PC-3 (cell line): Measurements from ENCODE around the gene FARS2. TPM values are rescaled to one million over a fixed set of nuclear protein-coding genes. Genes with fewer than 3 reads are reported as not detected.

Experiments
- ATAC-seq: fragments of 200-7000 bp; cut with Tn5 transposase; 2 replicates; pipeline ENCODE4 v1.9.1; 2020; ENCODE audit warnings: mild to moderate bottlenecking, moderate library complexity
- BruUV-seq: library from RNA; stranded (reverse); fragments of 400-500 nt; replicated peaks from 2 replicates; lab custom pipeline; 2021; lab: Mats Ljungman, UMichigan
- CTCF ChIA-PET: fragments of 300-600 bp; sonication (Branson Sonifier 250); formaldehyde crosslinking; loops from one replicate; lab custom pipeline; 2022; ENCODE audit warnings: antibody characterized with exemption; lab: Charles Lee
- POLR2A ChIA-PET: fragments of 300-600 bp; sonication (Branson Sonifier 250); formaldehyde crosslinking; loops from one replicate; lab custom pipeline; 2022; ENCODE audit warnings: antibody characterized with exemption; ENCODE audit not compliant: unreplicated experiment; lab: Charles Lee
- DNase-seq: peaks from one replicate; pipeline ENCODE4 v3.0.0-alpha.2; 2015
- H2AFZ ChIP-seq: fragments of 300-600 bp; sonication (generic); 2 replicates; pipeline ENCODE4 v1.6.0; 2016; ENCODE audit warnings: antibody characterized with exemption, low read length
- H3F3A ChIP-seq: fragments of 300-600 bp; sonication (generic); one replicate; pipeline ENCODE4 v1.6.0; 2017; ENCODE audit warnings: antibody characterized with exemption, low read length, control low read depth, mild to moderate bottlenecking; ENCODE audit not compliant: unreplicated experiment
- H3K27ac ChIP-seq: fragments of 300-600 bp; sonication (generic); 2 replicates; pipeline ENCODE4 v1.5.1; 2016; ENCODE audit warnings: mild to moderate bottlenecking, low read length
- H3K27me3 ChIP-seq: fragments of 300-600 bp; sonication (generic); 2 replicates; pipeline ENCODE4 v1.6.1; 2016; ENCODE audit warnings: low read length, mixed read lengths
- H3K36me3 ChIP-seq: fragments of 300-600 bp; sonication (generic); 2 replicates; pipeline ENCODE4 v1.6.1; 2016; ENCODE audit warnings: low read depth, mixed run types, low read length, mixed read lengths
- H3K4me1 ChIP-seq: fragments of 300-600 bp; sonication (generic); 2 replicates; pipeline ENCODE4 v1.5.1; 2016; ENCODE audit warnings: low read length; ENCODE audit not compliant: insufficient read depth
- H3K4me2 ChIP-seq: fragments of 300-600 bp; sonication (generic); 2 replicates; pipeline ENCODE4 v1.6.0; 2016; ENCODE audit warnings: low read length
- H3K4me3 ChIP-seq: fragments of 300-600 bp; sonication (generic); 2 replicates; pipeline ENCODE4 v1.5.1; 2016; ENCODE audit warnings: mild to moderate bottlenecking, low read length, mixed read lengths
- H3K79me2 ChIP-seq: fragments of 300-600 bp; sonication (generic); 2 replicates; pipeline ENCODE4 v1.6.1; 2017; ENCODE audit warnings: low read length, mixed read lengths
- H3K9ac ChIP-seq: fragments of 300-600 bp; sonication (generic); 2 replicates; pipeline ENCODE4 v1.6.0; 2016; ENCODE audit warnings: mild to moderate bottlenecking, low read length
- H3K9me2 ChIP-seq: fragments of 300-600 bp; sonication (generic); replicated peaks from 2 replicates; pipeline ENCODE4 v1.6.1; 2016; ENCODE audit warnings: mixed run types, low read length, mixed read lengths
- H3K9me3 ChIP-seq: fragments of 300-600 bp; sonication (generic); 2 replicates; pipeline ENCODE4 v1.6.1; 2016; ENCODE audit warnings: low read length, mixed read lengths
- H4K20me1 ChIP-seq: fragments of 300-600 bp; sonication (generic); 2 replicates; pipeline ENCODE4 v1.6.1; 2016; ENCODE audit warnings: low read length, mixed read lengths
- EZH2 ChIP-seq: fragments of 300-600 bp; sonication (generic); IDR thresholded peaks from one replicate; pipeline ENCODE4 v1.6.1; 2017; ENCODE audit warnings: antibody characterized with exemption, mild to moderate bottlenecking, low read length; ENCODE audit not compliant: unreplicated experiment
- EZH2phosphoT487 ChIP-seq: fragments of 300-600 bp; sonication (generic); IDR thresholded peaks from 2 replicates; pipeline ENCODE4 v1.6.1; 2018; ENCODE audit warnings: mild to moderate bottlenecking, antibody characterized with exemption, low read length, borderline replicate concordance
- intact Hi-C: fragments of 100-400 bp; cut with micrococcal nuclease; formaldehyde crosslinking; loops from 2 replicates; pipeline ENCODE4 v1.9.0; 2023
- total RNA-seq: library from RNA; depleted of rRNA; stranded (reverse); fragments of >200 nt; gene quantifications from 2 replicates; pipeline ENCODE4 v1.2.3, GENCODE V29; 2014
- TF ChIP-seq, protein P1 (sequence below): fragments of 300-600 bp; sonication (generic); conservative IDR thresholded peaks from 2 replicates; pipeline ENCODE4 v1.5.1; 2017; ENCODE audit warnings: antibody characterized with exemption, low read depth, mild to moderate bottlenecking, low read length

The FARS2 gene
- total RNA-seq, 1 experiment from 2014 or later: 23.0 TPM

DNA sequence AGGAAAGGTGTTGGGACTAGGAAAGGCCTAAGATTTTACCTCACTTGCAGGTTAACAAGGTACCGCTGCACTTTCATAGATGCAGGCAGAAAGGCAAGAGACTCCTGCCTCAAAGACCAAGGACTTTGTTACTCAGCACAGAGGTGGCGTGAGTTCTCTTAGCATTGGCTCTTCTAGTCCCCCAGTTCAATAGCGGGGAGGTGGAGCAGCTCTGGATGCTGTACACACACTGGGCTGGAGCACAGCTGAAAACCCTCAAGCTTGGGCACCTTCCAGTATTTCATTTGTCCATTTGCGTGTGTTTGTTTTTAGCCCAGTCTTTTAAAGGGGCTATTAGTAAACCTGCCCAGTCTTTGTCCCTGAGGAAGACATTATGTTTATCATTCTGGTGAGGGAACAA lies 345.2 kb downstream of the FARS2 start:
- Histone ChIP-seq H2AFZ (no peak overlapping the region), H3K4me3 (no peak overlapping the region), H3K4me2 (no peak overlapping the region), H3K79me2 (no peaks in the 10 kb centered on the region), H3K9ac (no peak overlapping the region), H3K27ac (no peak overlapping the region), H3K9me2 (no peaks in the 10 kb centered on the region), H3K9me3 (no peaks in the 10 kb centered on the region), H3K36me3 (no peaks in the 10 kb centered on the region), H3K4me1 (no peaks in the 10 kb centered on the region), H3K27me3 (no peaks in the 10 kb centered on the region), H3F3A (no peaks in the 10 kb centered on the region), H4K20me1 (no peaks in the 10 kb centered on the region)
- ChIA-PET CTCF (no interaction called here), POLR2A (interaction anchor here (0.6 kb wide), 1 partner anchor 402 kb away, joined by 9 read pairs; no protein-coding TSS in a partner anchor)
- DNase-seq (no peak), ATAC-seq (no peak)
- TF ChIP-seq EZH2phosphoT487 (no peak), EZH2 (no peak)
- TF ChIP-seq, protein P1, sequence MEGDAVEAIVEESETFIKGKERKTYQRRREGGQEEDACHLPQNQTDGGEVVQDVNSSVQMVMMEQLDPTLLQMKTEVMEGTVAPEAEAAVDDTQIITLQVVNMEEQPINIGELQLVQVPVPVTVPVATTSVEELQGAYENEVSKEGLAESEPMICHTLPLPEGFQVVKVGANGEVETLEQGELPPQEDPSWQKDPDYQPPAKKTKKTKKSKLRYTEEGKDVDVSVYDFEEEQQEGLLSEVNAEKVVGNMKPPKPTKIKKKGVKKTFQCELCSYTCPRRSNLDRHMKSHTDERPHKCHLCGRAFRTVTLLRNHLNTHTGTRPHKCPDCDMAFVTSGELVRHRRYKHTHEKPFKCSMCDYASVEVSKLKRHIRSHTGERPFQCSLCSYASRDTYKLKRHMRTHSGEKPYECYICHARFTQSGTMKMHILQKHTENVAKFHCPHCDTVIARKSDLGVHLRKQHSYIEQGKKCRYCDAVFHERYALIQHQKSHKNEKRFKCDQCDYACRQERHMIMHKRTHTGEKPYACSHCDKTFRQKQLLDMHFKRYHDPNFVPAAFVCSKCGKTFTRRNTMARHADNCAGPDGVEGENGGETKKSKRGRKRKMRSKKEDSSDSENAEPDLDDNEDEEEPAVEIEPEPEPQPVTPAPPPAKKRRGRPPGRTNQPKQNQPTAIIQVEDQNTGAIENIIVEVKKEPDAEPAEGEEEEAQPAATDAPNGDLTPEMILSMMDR: no peak
- BruUV-seq: no TSS peak
- intact Hi-C loops: no loop called here

DNA sequence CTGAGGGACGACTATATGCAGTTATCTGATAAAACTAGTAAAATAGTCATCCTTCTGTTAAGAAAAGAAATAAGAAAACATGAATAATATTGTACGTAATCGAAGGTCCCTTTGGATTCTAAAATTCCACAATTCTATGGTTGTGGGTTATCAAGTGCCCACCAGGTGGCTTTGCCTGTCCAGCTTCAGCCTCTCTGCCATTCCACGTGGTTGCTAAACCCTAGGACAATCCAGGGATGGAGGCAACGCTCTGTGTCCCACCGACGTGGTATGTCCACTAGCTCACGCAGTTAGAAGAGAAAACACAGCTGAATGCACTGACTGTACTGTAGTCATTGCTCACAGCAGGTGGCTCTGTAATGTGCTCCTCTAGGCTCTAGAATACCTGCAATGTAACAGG lies 349.3 kb downstream of the FARS2 start:
- no peak overlapping the region for H3K4me2 ChIP-seq
- no peaks in the 10 kb centered on the region for H3K4me1 ChIP-seq
- H3F3A ChIP-seq: no peaks in the 10 kb centered on the region
- H3K9ac ChIP-seq: no peak overlapping the region
- H3K79me2 ChIP-seq: no peaks in the 10 kb centered on the region
- H4K20me1 ChIP-seq: no peaks in the 10 kb centered on the region
- H3K9me2 ChIP-seq: no peaks in the 10 kb centered on the region
- no peak for DNase-seq
- H3K36me3 ChIP-seq: no peaks in the 10 kb centered on the region
- no peaks in the 10 kb centered on the region for H3K9me3 ChIP-seq
- H2AFZ ChIP-seq: no peak overlapping the region
- ChIA-PET POLR2A (no interaction called here), CTCF (no interaction called here)
- H3K4me3 ChIP-seq: no peak overlapping the region
- no peaks in the 10 kb centered on the region for H3K27me3 ChIP-seq
- no TSS peak for BruUV-seq
- H3K27ac ChIP-seq: no peak overlapping the region
- no peak for ATAC-seq
- TF ChIP-seq, protein P1: peak; percentile 34; the same call in 1 of the 2 replicates
- TF ChIP-seq EZH2phosphoT487: no peak
- intact Hi-C loops: no loop called here

DNA sequence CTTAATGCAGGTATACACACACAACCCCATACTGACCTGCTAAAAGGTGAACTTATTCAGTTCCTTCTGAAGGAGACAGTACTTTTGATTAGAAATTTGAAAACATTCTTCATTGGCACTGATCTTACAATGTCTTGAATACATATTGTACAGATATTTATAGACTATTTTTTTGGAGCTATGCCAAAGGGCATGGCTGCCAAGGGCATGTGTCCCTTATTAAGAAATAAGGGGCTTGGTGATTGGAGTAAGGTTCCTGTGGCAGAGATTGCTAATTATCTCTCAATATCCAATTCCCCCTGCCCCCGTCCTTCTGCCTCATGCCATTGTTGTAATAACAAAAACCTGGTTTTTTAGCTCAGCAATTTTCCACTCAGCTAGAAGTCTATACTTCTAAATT lies 355.9 kb downstream of the FARS2 start:
- H2AFZ ChIP-seq: no peak overlapping the region
- no peak overlapping the region for H3K4me2 ChIP-seq
- POLR2A ChIA-PET: no interaction called here
- no peaks in the 10 kb centered on the region for H3K4me1 ChIP-seq
- DNase-seq (no peak), ATAC-seq (no peak)
- BruUV-seq: no TSS peak
- H3K36me3 ChIP-seq: no peaks in the 10 kb centered on the region
- H3F3A ChIP-seq: no peaks in the 10 kb centered on the region
- TF ChIP-seq EZH2phosphoT487 (no peak), EZH2 (no peak)
- TF ChIP-seq, protein P1: no peak
- no peaks in the 10 kb centered on the region for H3K9me2 ChIP-seq
- no peak overlapping the region for H3K4me3 ChIP-seq
- CTCF ChIA-PET: no interaction called here
- H3K9me3 ChIP-seq: no peaks in the 10 kb centered on the region
- no peaks in the 10 kb centered on the region for H3K79me2 ChIP-seq
- no peaks in the 10 kb centered on the region for H4K20me1 ChIP-seq
- no peak overlapping the region for H3K9ac ChIP-seq
- intact Hi-C loops: no loop called here
- H3K27ac ChIP-seq: no peak overlapping the region
- no peaks in the 10 kb centered on the region for H3K27me3 ChIP-seq
